Testis (tissue), 2 donors: ENCODE results near the gene KATNAL1.

Experiments
- CTCF ChIP-seq, 3 experiments: fragments of 450-650 bp in 2 of 3; fragments of 200-600 bp in 1 of 3; sonication (generic) in 1 of 3; IDR thresholded peaks; one replicate each; pipeline ENCODE4 v1.5.1; 2016 to 2019; ENCODE audit warnings: antibody characterized with exemption in 3 of 3, mild to moderate bottlenecking in 2 of 3, moderate library complexity in 1 of 3
- POLR2A ChIP-seq: fragments of 450-650 bp; IDR thresholded peaks from one replicate; pipeline ENCODE4 v1.6.1; 2017; ENCODE audit warnings: antibody characterized with exemption, mild to moderate bottlenecking, moderate library complexity

- TF ChIP-seq CTCF (IDR thresholded peaks at IDR 0.05) (no peak), POLR2A (no peak)
Measured at GRCh38 chr13:30234619-30235162, 72.7 kb downstream of the KATNAL1 start.
